CD4-positive, alpha-beta T cell treated with Interleukin-15 for 4 hours (primary cell): ENCODE measurements around the gene DMTF1.
"Not testable (repeated sequence)": the region's sequence is repeated elsewhere in the genome, so short reads cannot be mapped to it uniquely, and the experiment has no call there.

Experiments
- DNase-seq: peaks from one replicate; pipeline ENCODE4 v3.0.0-alpha.2; 2020; ENCODE audit warnings: low spot score

The DMTF1 gene

GRCh38 chr7:87152112-87152896, at the start of gene DMTF1:
Gene DMTF1, plus strand, starts transcription at chr7:87152453. Its CDS starts 12,489 bp downstream, at chr7:87164942.
- DNase-seq, result peak; percentile 81

- DNase-seq, result no peak
Observed at GRCh38 chr7:87105401-87105800, 46.9 kb upstream of the DMTF1 start.

GRCh38 chr7:87106974-87107612, 45.2 kb upstream of the DMTF1 start:
- DNase-seq, result no peak

GRCh38 chr7:87107949-87108776, 44.1 kb upstream of the DMTF1 start:
- DNase-seq, result no peak

- no peak for DNase-seq
Observed at GRCh38 chr7:87110778-87111177, 41.5 kb upstream of the DMTF1 start.

- DNase-seq, result no peak
Observed at GRCh38 chr7:87111877-87112276, 40.4 kb upstream of the DMTF1 start.

GRCh38 chr7:87113077-87113476, 39.2 kb upstream of the DMTF1 start:
- no peak for DNase-seq

GRCh38 chr7:87113904-87114303, 38.3 kb upstream of the DMTF1 start:
- not testable (repeated sequence) for DNase-seq

- not testable (repeated sequence) for DNase-seq
Observed at GRCh38 chr7:87115772-87116171, 36.5 kb upstream of the DMTF1 start.

GRCh38 chr7:87116315-87116714, 35.9 kb upstream of the DMTF1 start:
- no peak for DNase-seq

- DNase-seq, result no peak
Observed at GRCh38 chr7:87119581-87119980, 32.7 kb upstream of the DMTF1 start.

- DNase-seq, result no peak
Observed at GRCh38 chr7:87123105-87123504, 29.1 kb upstream of the DMTF1 start.

- DNase-seq, result no peak
Observed at GRCh38 chr7:87127019-87127418, 25.2 kb upstream of the DMTF1 start.

- DNase-seq, result no peak
Observed at GRCh38 chr7:87128861-87129267, 23.4 kb upstream of the DMTF1 start.

- DNase-seq, result no peak
Observed at GRCh38 chr7:87129332-87129731, 22.9 kb upstream of the DMTF1 start.

GRCh38 chr7:87129848-87130247, 22.4 kb upstream of the DMTF1 start:
- DNase-seq, result no peak

- DNase-seq, result no peak
Observed at GRCh38 chr7:87131771-87132170, 20.5 kb upstream of the DMTF1 start.

GRCh38 chr7:87137271-87137670, 15.0 kb upstream of the DMTF1 start:
- no peak for DNase-seq

- DNase-seq, result no peak
Observed at GRCh38 chr7:87139514-87139913, 12.7 kb upstream of the DMTF1 start.

GRCh38 chr7:87140271-87140748, 11.9 kb upstream of the DMTF1 start:
- DNase-seq, result no peak

GRCh38 chr7:87144173-87144657, 8.0 kb upstream of the DMTF1 start:
- no peak for DNase-seq

- no peak for DNase-seq
Observed at GRCh38 chr7:87146740-87147386, 5.4 kb upstream of the DMTF1 start.
